ENCODE measurements around the gene STX18.

Gene STX18

DNA sequence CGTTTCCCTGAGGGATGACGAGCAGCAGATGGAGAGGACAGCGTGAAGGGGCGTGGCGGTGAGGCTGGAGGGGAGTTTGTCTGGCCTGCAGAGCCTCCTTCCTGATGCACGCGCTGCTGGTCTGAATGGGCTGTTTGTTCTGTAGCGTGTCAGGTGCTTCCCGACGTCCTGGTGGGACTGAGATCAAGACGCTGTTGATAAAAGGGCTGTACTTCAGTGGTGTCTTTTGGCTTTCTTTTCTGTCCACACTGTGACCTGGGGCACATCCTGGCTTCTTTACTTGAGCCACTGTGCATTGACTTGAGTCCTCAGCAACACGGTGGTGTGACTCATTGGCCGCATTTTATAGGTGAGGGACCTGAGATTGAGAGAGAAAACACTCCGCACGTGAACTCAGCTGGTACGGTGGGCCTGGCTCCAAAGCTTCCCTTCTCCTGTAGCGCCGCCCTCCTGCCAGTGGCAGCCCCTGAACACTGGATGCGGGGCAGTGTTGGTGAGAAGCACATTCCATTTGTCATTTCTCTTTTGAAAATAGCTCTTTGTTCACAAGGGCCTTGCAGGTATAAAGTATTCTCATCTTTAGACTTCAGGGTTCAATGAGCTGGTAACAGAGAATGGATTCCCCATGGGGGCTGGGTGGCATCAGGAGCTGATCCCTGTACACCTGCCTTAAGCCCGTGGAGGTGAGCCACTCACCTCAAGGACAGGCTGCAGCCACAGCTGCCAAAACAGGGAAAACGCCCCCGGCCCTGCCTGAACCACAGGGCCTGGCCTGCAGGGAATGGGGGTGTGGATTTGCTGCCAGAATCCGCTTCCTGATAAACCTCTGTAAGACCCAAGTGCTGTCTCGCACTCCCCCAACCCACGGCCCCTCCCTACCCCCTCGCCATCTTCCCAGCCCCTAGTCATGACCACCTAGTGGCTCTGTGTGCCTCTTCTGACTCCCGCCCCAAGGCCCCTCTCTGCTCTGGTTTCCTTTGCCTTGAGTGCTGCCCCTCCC lies 125.7 kb downstream of the STX18 start:
- in situ Hi-C loops (cut with HindIII; ENCODE audit: low pct_ligation_motif_present, low pct_unique_long_range_greater_than_20kb, low sequenced_read_pairs): no loop called here
- DNase-seq: no peak

DNA sequence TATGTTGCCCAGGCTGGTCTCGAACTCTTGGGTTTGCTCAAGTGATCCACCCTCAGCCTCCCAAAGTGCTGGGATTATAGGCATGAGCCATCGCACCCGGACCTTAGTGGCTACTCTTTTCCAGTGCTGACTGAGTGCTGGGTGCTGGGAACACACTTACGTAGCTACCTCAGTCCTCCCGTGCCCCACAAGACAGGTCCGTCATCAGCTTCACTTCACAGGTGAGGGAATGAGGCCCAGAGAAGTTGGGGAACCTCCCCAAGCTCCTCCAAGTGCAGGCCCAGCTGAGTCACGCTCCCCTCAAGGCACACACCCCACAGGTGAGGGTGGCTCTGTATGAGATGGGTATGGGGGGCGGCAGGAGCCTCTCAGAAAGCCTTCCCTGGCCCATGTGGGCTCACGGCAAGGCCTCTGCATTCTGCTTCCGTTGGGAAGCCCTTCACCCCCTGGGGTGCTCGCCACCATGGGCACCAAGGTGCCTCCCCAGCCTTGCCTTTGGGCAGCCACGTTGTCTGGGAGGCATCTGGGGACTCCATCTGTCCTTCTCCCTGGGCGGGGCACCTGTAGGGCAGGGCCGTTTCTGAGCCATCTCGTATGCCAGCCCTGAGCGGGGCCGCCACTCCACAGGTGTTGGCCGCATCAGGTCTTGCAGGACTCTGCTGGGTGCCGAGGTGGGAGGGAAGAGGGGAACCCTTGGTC lies 126.6 kb downstream of the STX18 start:
- in situ Hi-C loops (cut with HindIII; ENCODE audit: low pct_ligation_motif_present, low pct_unique_long_range_greater_than_20kb, low sequenced_read_pairs): no loop called here
- DNase-seq: no peak

GRCh38 chr4:4413806-4414205 lies 128.0 kb downstream of the STX18 start:
- no peak for DNase-seq
- in situ Hi-C loops (cut with HindIII; ENCODE audit: low pct_ligation_motif_present, low pct_unique_long_range_greater_than_20kb, low sequenced_read_pairs): no loop called here

DNA sequence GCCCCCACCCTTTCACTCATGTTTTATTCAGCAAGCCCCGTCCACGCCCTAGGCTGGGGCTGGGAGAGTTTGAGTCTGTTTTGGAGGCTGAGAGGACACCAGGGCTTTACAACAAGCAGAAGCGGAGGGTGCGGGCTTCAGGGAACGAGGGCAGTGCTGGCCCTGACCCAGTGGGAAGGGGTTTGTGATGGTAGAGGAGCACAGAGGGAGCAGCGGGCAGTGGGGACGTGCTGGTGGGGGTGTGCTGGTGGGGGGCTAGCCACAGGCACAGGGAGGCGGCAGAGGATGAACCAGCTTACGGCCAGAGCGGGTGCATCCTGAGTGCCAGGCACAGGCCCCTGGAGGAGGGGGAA lies 128.5 kb downstream of the STX18 start:
- in situ Hi-C loops (cut with HindIII; ENCODE audit: low pct_ligation_motif_present, low pct_unique_long_range_greater_than_20kb, low sequenced_read_pairs): no loop called here
- DNase-seq: no peak

- in situ Hi-C loops (cut with HindIII; ENCODE audit: low pct_ligation_motif_present, low pct_unique_long_range_greater_than_20kb, low sequenced_read_pairs): no loop called here
- no peak for DNase-seq
Observed at GRCh38 chr4:4412641-4413372, 129.0 kb downstream of the STX18 start.

DNA sequence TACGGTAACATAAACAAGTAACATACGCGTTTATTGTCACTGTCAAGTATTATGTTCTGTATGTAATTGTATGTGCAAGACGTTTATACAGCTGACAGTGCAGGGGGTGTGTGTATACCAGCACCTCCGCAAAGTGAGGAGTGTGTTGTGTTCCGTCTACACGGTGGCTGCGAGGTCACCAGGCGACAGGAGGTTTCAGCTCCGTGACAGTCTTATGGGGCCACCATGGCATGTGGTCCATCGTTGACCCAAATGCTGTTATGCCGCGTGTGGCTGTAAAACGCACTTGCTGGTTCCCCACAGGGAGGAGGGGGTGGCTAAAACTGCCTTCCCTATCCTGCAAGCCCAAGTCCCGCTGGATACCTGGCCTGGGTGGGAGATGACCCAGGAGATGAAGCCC lies 129.9 kb downstream of the STX18 start:
- no peak for DNase-seq
- in situ Hi-C loops (cut with HindIII; ENCODE audit: low pct_ligation_motif_present, low pct_unique_long_range_greater_than_20kb, low sequenced_read_pairs): no loop called here

GRCh38 chr4:4410271-4410670 lies 131.6 kb downstream of the STX18 start:
- DNase-seq: no peak
- in situ Hi-C loops (cut with HindIII; ENCODE audit: low pct_ligation_motif_present, low pct_unique_long_range_greater_than_20kb, low sequenced_read_pairs): no loop called here

DNA sequence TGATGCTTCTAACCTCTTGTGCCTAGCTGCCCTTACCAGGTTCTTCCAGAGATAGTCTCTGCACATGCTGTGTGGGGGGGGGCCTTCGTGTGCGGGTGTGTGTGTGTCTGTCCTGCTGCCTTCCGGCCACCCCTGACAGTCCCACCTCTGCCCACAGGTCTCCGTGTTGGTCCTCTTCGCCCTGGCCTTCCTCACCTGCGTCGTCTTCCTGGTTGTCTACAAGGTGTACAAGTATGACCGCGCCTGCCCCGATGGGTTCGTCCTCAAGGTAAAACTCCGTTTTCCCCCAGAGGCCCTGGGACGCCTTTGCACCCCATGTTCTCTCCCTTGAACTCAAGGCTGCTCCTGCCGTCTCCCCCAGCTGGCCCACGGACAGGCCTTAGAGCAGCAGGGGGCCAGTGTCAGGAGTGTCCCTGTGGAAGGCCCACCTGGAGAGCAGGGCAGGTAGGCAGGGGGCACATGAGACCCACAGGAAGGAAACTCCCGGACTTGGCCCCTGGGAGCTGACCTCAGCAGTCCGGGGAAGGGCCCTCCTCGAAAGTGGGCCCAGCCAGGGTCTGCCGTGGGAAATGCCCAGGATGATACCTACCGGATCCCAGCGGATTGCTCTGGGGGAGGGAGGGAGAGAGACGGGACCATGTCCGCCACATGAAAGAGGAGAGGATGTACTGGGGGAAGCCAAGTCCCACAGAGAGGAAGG lies 132.3 kb downstream of the STX18 start:
- in situ Hi-C loops (cut with HindIII; ENCODE audit: low pct_ligation_motif_present, low pct_unique_long_range_greater_than_20kb, low sequenced_read_pairs): no loop called here
- DNase-seq: no peak

DNA sequence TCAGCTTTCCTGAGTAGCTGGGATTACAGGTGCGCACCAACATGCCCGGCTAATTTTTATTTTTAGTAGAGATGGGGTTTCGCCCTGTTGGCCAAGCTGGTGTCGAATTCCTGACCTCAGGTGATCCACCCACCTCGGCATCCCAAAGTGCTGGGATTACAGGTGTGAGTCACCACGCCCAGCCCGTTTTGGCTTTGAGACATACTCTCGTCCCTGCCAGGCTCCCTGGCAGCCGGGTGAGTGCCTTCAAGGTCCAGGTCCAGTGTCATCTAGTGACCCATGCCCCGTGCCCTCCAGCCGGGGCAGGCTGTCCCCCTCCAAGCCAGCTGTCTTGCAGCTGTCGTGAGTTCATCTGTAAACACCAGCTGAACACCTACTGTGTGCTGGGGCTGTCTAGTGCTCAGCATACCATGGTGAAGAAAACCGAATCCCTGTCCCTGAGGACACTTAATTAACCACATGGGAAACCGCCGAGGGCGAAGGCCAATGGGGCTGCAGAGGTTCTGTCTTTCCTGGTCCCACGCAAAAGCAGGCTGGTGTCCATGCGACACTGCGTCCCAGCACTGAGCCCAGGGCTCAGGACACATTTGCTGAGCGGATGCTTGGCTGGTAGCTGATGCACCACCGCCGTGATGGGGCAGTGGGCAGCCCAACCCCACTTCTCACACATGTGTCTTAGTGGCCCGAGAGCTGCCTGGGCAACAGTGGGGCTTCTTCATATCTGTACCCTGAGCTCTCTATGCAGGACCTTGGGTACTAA lies 133.1 kb downstream of the STX18 start:
- in situ Hi-C loops (cut with HindIII; ENCODE audit: low pct_ligation_motif_present, low pct_unique_long_range_greater_than_20kb, low sequenced_read_pairs): no loop called here
- DNase-seq: no peak

GRCh38 chr4:4408132-4408523 lies 133.7 kb downstream of the STX18 start:
- no peak for DNase-seq
- in situ Hi-C loops (cut with HindIII; ENCODE audit: low pct_ligation_motif_present, low pct_unique_long_range_greater_than_20kb, low sequenced_read_pairs): no loop called here

- in situ Hi-C loops (cut with HindIII; ENCODE audit: low pct_ligation_motif_present, low pct_unique_long_range_greater_than_20kb, low sequenced_read_pairs): no loop called here
- DNase-seq: no peak
Observed at GRCh38 chr4:4407299-4408131, 134.3 kb downstream of the STX18 start.

DNA sequence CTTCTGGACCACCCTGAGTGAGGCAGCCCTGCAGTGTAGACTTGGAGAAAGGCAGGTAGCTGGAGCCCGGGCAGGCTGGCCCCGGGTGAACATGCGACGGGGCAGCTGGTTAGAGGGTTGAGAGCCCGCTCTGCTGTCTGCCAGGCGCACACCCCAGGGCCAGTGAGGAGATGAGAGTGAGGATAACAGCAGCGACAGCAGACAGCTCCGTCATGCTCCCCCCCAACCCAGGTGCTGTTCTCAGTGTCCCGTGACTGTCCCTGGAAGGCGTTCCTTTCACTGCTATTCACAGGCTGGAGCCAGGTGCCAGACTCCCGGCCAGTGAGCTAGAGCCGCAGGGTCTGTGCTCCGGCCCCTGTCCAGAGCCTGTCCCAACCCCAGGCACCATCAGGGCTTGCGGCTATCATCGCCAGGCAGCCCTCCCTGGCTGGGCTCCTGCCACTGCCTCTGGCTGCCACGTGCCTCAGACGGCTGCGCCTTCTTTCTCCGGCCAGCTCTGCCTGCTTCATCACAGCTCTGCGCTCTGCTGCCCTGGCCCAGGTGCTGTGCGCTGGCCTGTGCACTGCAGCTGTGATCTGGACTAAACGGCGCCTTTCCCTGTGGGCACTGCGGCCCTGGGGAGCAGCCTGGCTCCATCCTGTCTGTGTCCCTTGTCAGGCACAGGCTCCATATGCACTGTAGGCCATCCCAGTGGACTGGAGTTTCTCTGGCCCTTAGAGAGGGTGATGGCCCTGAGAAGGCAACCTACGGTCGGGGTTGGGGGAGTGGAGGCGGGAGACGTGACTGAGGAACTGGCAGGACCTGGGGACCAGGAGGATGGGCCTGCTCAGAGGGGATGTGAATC lies 135.2 kb downstream of the STX18 start:
- DNase-seq: no peak
- in situ Hi-C loops (cut with HindIII; ENCODE audit: low pct_ligation_motif_present, low pct_unique_long_range_greater_than_20kb, low sequenced_read_pairs): no loop called here

DNA sequence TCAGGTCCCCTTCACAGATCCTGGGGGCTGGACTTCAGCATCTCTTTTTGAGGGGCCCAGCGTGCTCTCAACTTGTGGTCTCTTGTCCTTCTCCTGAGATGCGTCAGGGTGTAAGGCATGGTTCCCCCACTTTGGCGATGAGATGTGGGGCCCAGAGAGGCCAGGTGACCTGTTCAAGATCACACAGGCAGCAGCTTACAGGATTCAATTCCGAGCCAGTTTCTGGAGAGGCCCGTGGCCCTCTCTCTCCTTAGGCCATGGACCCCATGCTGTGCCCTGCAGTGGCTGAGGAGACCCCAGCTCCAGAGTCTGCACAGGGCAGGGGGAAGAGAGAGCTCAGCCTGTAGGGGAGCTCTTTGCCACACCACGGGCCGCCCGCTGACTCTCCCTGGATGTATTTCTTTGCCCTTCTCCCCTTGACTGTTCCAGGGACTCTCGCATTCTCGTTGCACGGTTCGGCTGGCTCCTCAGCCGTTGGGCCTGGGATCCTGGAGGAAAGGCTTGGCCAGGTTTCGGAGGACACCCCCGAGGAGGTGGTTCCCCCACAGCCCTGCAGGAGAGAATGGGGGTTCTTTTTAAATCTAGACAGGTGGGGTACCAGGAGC lies 136.4 kb downstream of the STX18 start:
- DNase-seq: no peak
- in situ Hi-C loops (cut with HindIII; ENCODE audit: low pct_ligation_motif_present, low pct_unique_long_range_greater_than_20kb, low sequenced_read_pairs): no loop called here

DNA sequence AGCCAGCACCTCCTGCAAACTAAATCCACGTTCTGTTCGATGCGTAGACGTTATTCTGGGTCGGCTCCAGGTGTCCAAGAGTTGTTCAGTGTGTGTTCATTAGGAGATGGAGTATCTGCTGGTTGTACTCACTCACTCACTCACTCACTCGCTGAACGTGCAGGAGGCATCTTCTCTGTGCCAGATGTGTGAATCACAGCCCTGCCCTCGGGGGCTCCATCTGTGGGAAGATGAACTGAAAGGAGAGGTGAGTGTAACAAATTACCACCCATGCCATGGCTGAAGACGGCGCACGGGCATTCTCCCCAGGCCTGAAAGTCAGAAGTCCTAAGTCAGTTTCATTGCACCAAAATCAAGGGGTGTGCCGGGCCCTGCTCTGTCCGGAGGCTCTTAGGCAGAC lies 138.9 kb downstream of the STX18 start:
- in situ Hi-C loops (cut with HindIII; ENCODE audit: low pct_ligation_motif_present, low pct_unique_long_range_greater_than_20kb, low sequenced_read_pairs): no loop called here
- DNase-seq: no peak

- in situ Hi-C loops (cut with HindIII; ENCODE audit: low pct_ligation_motif_present, low pct_unique_long_range_greater_than_20kb, low sequenced_read_pairs): no loop called here
- DNase-seq: no peak
Observed at GRCh38 chr4:4401036-4401435, 140.8 kb downstream of the STX18 start.

GRCh38 chr4:4398430-4398829 lies 143.4 kb downstream of the STX18 start:
- DNase-seq: no peak
- in situ Hi-C loops (cut with HindIII; ENCODE audit: low pct_ligation_motif_present, low pct_unique_long_range_greater_than_20kb, low sequenced_read_pairs): no loop called here
